ENCODE measurements around the gene SLC22A7.

The SLC22A7 gene

GRCh38 chr6:43254846-43255245 is 43.2 kb upstream of the SLC22A7 start:
- TF ChIP-seq EGR1 (IDR thresholded peaks at IDR 0.05): no peak

- TF ChIP-seq MAX (IDR thresholded peaks at IDR 0.05) (no peak), TAF1 (IDR thresholded peaks at IDR 0.05; ENCODE audit: low read depth) (no peak), ZBTB7A (IDR thresholded peaks at IDR 0.05; ENCODE audit: low read depth) (no peak), TCF12 (IDR thresholded peaks at IDR 0.05; ENCODE audit: low read depth) (no peak), CREB1 (IDR thresholded peaks at IDR 0.05; ENCODE audit: low read depth) (no peak), EGR1 (IDR thresholded peaks at IDR 0.05) (no peak), TEAD4 (IDR thresholded peaks at IDR 0.05) (no peak), FOXM1 (IDR thresholded peaks at IDR 0.05; ENCODE audit: borderline replicate concordance, low read depth) (no peak), YY1 (IDR thresholded peaks at IDR 0.05; ENCODE audit: low read depth) (no peak), CEBPB (IDR thresholded peaks at IDR 0.05) (no peak), RAD21 (IDR thresholded peaks at IDR 0.05; ENCODE audit: low read depth) (no peak), EP300 (IDR thresholded peaks at IDR 0.05; ENCODE audit: borderline replicate concordance) (no peak), NFIC (IDR thresholded peaks at IDR 0.05) (no peak), REST (IDR thresholded peaks at IDR 0.05; ENCODE audit: low read depth) (no peak), USF1 (IDR thresholded peaks at IDR 0.05) (no peak)
These were observed 42.5 kb upstream of the SLC22A7 start for GRCh38 chr6:43255408-43256054.

GRCh38 chr6:43256670-43257366 is 41.2 kb upstream of the SLC22A7 start:
- no peak for TF ChIP-seq RAD21 (IDR thresholded peaks at IDR 0.05; ENCODE audit: low read depth)
- TF ChIP-seq MAX (IDR thresholded peaks at IDR 0.05): no peak
- TF ChIP-seq EP300 (IDR thresholded peaks at IDR 0.05; ENCODE audit: borderline replicate concordance): no peak

GRCh38 chr6:43257367-43258145 is 40.5 kb upstream of the SLC22A7 start:
- TF ChIP-seq RAD21 (IDR thresholded peaks at IDR 0.05; ENCODE audit: low read depth) (no peak), YY1 (IDR thresholded peaks at IDR 0.05; ENCODE audit: low read depth) (no peak), REST (IDR thresholded peaks at IDR 0.05; ENCODE audit: low read depth) (no peak), FOXM1 (IDR thresholded peaks at IDR 0.05; ENCODE audit: borderline replicate concordance, low read depth) (no peak), CREB1 (IDR thresholded peaks at IDR 0.05; ENCODE audit: low read depth) (no peak), EP300 (IDR thresholded peaks at IDR 0.05; ENCODE audit: borderline replicate concordance) (no peak), TCF12 (IDR thresholded peaks at IDR 0.05; ENCODE audit: low read depth) (no peak), EGR1 (IDR thresholded peaks at IDR 0.05) (no peak), USF1 (IDR thresholded peaks at IDR 0.05) (no peak), MAX (IDR thresholded peaks at IDR 0.05) (no peak), TEAD4 (IDR thresholded peaks at IDR 0.05) (no peak), NFIC (IDR thresholded peaks at IDR 0.05) (no peak), CEBPB (IDR thresholded peaks at IDR 0.05) (no peak), TAF1 (IDR thresholded peaks at IDR 0.05; ENCODE audit: low read depth) (no peak), ZBTB7A (IDR thresholded peaks at IDR 0.05; ENCODE audit: low read depth) (no peak)

- TF ChIP-seq RAD21 (IDR thresholded peaks at IDR 0.05; ENCODE audit: low read depth) (no peak), TEAD4 (IDR thresholded peaks at IDR 0.05) (no peak), EGR1 (IDR thresholded peaks at IDR 0.05) (no peak), FOXM1 (IDR thresholded peaks at IDR 0.05; ENCODE audit: borderline replicate concordance, low read depth) (no peak), ZBTB7A (IDR thresholded peaks at IDR 0.05; ENCODE audit: low read depth) (no peak)
These were observed 39.9 kb upstream of the SLC22A7 start for GRCh38 chr6:43258180-43258579.

Data from Ishikawa (cell line).